ENCODE results near the gene METTL16.
"Not testable (repeated sequence)": the region's sequence is repeated elsewhere in the genome, so short reads cannot be mapped to it uniquely, and the experiment has no call there.

METTL16 gene

GRCh38 chr17:2511462-2512369, at the start of gene METTL16:
METTL16 (minus strand) TSS chr17:2511888; CDS start chr17:2502331, 9,557 bp downstream.
- DNase-seq (ENCODE audit: low read depth): peak; percentile 100

GRCh38 chr17:2560658-2561057, 49.0 kb upstream of the METTL16 start:
- no peak for DNase-seq (ENCODE audit: low read depth)

GRCh38 chr17:2551928-2552327, 40.2 kb upstream of the METTL16 start:
- DNase-seq (ENCODE audit: low read depth): no peak

GRCh38 chr17:2551493-2551892, 39.8 kb upstream of the METTL16 start:
- DNase-seq (ENCODE audit: low read depth): no peak

GRCh38 chr17:2549392-2550211, 37.9 kb upstream of the METTL16 start:
- no peak for DNase-seq (ENCODE audit: low read depth)

GRCh38 chr17:2548026-2548425, 36.3 kb upstream of the METTL16 start:
- DNase-seq (ENCODE audit: low read depth): not testable (repeated sequence)

- peak; percentile 63 for DNase-seq (ENCODE audit: low read depth)
Observed at GRCh38 chr17:2547176-2547575, 35.5 kb upstream of the METTL16 start.

GRCh38 chr17:2545393-2545792, 33.7 kb upstream of the METTL16 start:
- DNase-seq (ENCODE audit: low read depth): no peak

GRCh38 chr17:2542456-2542855, 30.8 kb upstream of the METTL16 start:
- DNase-seq (ENCODE audit: low read depth): no peak

GRCh38 chr17:2542056-2542455, 30.4 kb upstream of the METTL16 start:
- no peak for DNase-seq (ENCODE audit: low read depth)

- peak; percentile 24 for DNase-seq (ENCODE audit: low read depth)
Observed at GRCh38 chr17:2537579-2537978, 25.9 kb upstream of the METTL16 start.

GRCh38 chr17:2532146-2532720, 20.5 kb upstream of the METTL16 start:
- DNase-seq (ENCODE audit: low read depth): no peak

- not testable (repeated sequence) for DNase-seq (ENCODE audit: low read depth)
Observed at GRCh38 chr17:2531243-2531954, 19.7 kb upstream of the METTL16 start.

GRCh38 chr17:2521775-2522410, 10.2 kb upstream of the METTL16 start:
- not testable (repeated sequence) for DNase-seq (ENCODE audit: low read depth)

- no peak for DNase-seq (ENCODE audit: low read depth)
Observed at GRCh38 chr17:2521257-2521656, 9.6 kb upstream of the METTL16 start.

- DNase-seq (ENCODE audit: low read depth): no peak
Observed at GRCh38 chr17:2517539-2517938, 5.9 kb upstream of the METTL16 start.

- DNase-seq (ENCODE audit: low read depth): no peak
Observed at GRCh38 chr17:2511138-2511461, 588 bp downstream of the METTL16 start.

GRCh38 chr17:2510559-2510958, 1.1 kb downstream of the METTL16 start:
- no peak for DNase-seq (ENCODE audit: low read depth)

GRCh38 chr17:2508035-2508434, 3.7 kb downstream of the METTL16 start:
- no peak for DNase-seq (ENCODE audit: low read depth)

- not testable (repeated sequence) for DNase-seq (ENCODE audit: low read depth)
Observed at GRCh38 chr17:2507015-2507414, 4.7 kb downstream of the METTL16 start.

- no peak for DNase-seq (ENCODE audit: low read depth)
Observed at GRCh38 chr17:2503627-2504026, 8.1 kb downstream of the METTL16 start.

Data from iris pigment epithelial cell (primary cell).